Measurements from ENCODE around the gene SLIRP.
A peak's percentile ranks its signal among the peaks of the same experiment; 100 is the strongest.
"Not testable (repeated sequence)": the region's sequence is repeated elsewhere in the genome, so short reads cannot be mapped to it uniquely, and the experiment has no call there.

Gene SLIRP

DNA sequence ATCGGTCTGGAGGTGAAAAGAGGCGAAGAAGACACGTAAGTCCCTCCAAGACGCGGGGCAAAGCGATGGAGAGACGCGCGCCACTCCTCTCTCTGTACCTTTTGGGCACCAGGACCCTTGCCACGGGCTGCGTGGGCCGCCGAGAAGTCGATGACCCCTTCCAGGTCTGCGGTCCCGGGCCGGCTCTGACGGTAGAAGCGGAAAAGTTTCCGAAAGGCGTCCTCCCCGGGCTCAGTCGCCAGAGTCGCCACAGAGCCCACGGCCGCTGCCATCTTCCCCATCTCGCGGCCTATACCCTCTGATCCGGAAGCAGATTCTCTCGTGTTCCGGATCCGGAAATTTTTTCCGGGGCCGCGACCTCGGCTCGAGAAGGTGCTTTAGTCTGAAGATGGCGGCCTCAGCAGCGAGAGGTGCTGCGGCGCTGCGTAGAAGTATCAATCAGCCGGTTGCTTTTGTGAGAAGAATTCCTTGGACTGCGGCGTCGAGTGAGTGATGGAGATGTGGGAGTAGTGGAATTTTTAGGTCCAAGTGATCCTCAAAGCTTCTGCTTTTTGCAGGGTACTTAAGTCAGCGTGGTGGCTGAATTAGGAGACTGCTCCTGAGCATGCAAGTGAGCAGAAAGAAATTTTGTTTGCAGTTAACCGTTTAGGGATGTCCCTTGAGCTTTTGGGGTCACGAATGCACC, at the start of gene SLIRP, which contains the start of gene ALKBH1:
TSS of gene SLIRP (plus strand) at position 380 of the 685 bp plus-strand sequence. CDS start at position 389, 9 bp downstream.
TSS of gene ALKBH1 (minus strand) at position 300 of the 685 bp plus-strand sequence. CDS start at position 281, 19 bp downstream.
- peak; percentile 90 for DNase-seq (ENCODE audit: low read depth, low spot score)

DNA sequence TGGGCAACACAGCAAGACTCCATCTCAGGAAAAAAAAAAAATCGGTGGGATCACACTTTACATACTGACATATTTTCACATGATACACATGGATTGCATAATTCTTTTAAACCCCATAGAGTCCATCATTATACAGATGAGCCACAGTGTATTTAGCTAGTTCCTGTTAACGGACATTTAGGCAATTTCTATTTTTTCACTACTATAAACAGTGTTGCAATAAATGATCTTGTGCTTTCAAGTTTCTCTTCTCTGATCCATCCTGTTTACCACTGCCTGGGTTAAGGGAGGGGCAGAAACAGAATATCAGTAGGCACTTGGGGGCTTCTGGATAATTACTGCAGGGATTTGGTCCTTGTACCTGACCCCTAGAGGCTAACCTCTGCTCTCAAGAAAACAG, 48.1 kb upstream of the SLIRP start:
- no peak for DNase-seq (ENCODE audit: low read depth, low spot score)

DNA sequence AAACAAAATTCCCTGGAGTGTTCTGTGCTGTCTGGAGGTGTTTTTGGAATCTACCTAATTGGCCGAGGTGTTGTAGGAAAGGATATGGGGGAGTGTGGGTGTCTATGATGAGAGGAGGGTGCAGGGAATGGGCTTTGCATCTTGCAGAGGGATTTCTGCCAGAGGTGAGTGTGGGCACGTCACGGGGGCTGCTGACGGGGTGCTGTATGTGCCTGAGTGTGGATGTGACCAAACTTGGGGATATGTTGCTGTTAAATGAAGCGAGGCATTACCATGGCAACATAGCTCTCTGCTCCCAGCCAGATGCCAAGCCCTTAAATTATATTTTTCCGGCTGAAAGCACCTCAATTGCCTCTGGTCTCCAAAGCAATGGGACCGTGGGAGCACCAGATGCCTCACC, 47.1 kb upstream of the SLIRP start:
- DNase-seq (ENCODE audit: low read depth, low spot score), result peak; percentile 68

GRCh38 chr14:77661562-77661961, 46.3 kb upstream of the SLIRP start:
- DNase-seq (ENCODE audit: low read depth, low spot score), result not testable (repeated sequence)

GRCh38 chr14:77663293-77663692, 44.6 kb upstream of the SLIRP start:
- DNase-seq (ENCODE audit: low read depth, low spot score), result peak; percentile 24

DNA sequence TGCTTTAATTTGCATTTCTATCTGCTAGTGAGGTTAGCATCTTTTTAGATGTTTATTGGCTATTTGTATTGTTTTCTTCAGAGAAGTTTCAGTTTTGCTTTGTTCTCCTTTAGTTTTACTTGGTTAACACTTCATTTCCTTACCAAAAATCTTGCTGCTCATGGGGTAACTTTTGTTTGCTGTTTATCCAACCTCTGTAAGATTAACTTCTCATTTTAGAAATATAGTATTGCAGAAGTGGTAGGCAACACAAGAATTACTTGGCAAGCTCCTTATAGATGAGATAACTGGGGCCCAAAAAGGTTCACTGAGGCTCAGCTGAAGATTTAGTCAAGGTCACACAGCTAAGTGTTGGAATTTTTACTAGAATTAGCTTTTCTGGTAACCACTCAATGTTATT, 40.6 kb upstream of the SLIRP start:
- DNase-seq (ENCODE audit: low read depth, low spot score), result no peak

- DNase-seq (ENCODE audit: low read depth, low spot score), result no peak
Observed at GRCh38 chr14:77673193-77673592, 34.7 kb upstream of the SLIRP start.

- DNase-seq (ENCODE audit: low read depth, low spot score), result no peak
Observed at GRCh38 chr14:77674931-77675330, 33.0 kb upstream of the SLIRP start.

DNA sequence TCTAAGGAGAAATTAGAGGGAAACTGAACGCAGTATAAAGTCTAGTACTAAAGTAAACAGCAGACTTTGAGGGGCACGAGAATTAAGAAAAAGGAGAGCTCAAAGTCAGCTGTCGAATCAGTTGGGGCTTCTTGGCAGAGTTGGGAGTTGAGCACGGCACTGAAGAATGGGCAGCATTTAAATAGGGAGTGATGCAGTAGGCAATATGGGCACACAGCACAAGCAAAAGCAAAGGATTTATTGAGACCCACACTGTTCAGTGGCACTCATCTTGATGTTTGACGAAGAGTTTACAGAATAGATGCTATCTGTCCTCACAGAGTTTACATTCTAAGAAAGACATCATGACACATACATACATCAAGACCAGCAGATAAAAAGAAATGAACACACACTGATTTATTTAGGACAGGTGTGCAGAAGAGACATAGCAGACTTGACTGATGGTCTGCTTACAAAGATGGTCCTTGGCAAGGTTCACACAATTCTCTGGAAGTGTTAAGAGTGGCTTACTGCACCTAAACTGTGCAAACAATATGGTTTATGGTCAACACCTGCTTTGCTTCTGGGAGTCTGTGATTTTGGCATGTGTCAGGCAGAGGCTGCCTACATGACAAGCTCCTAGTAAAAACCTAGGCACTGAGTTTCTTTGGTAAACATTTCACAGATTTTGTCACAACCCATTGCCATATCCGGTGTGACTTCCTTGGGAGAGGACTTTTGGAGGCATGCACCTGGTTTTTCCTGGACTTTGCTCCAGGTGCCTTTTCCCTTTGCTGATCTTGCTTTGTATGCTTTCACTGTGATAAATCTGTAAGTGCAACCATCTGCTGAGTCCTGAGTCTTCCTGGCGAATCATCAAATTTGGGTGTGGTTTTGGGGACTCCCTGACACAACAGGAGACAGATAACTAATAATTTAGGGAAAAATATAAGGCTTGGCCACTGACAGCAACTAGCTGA, 26.4 kb upstream of the SLIRP start:
- DNase-seq (ENCODE audit: low read depth, low spot score), result peak; percentile 14

GRCh38 chr14:77682158-77682553, 25.7 kb upstream of the SLIRP start:
- DNase-seq (ENCODE audit: low read depth, low spot score), result peak; percentile 31

GRCh38 chr14:77691259-77691658, 16.6 kb upstream of the SLIRP start:
- peak; percentile 26 for DNase-seq (ENCODE audit: low read depth, low spot score)

- peak; percentile 50 for DNase-seq (ENCODE audit: low read depth, low spot score)
Observed at GRCh38 chr14:77707355-77707723, 564 bp upstream of the SLIRP start.

GRCh38 chr14:77708749-77709148, 846 bp downstream of the SLIRP start:
- DNase-seq (ENCODE audit: low read depth, low spot score), result no peak

GRCh38 chr14:77709412-77709811, 1.5 kb downstream of the SLIRP start:
- no peak for DNase-seq (ENCODE audit: low read depth, low spot score)

GRCh38 chr14:77710364-77710763, 2.5 kb downstream of the SLIRP start:
- no peak for DNase-seq (ENCODE audit: low read depth, low spot score)

DNA sequence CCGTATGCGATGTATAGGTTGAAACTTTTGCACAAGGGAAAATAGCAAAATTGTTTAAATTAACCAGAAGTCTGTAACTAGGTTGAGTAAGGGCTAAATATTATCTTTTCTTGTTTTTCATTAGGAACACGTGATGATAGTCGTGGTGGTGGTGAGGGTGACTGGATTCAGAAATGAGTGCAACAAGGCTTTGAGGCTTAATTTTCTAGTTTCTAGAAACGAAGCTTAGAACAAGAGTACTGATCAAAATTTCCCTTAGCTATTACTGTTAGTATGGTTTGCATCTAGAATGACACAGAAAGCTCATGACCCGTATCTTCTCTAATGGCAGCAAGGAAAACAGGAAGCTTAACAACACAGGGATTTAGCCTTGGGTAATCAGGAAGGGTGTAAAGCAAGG, 7.0 kb downstream of the SLIRP start:
- no peak for DNase-seq (ENCODE audit: low read depth, low spot score)

DNA sequence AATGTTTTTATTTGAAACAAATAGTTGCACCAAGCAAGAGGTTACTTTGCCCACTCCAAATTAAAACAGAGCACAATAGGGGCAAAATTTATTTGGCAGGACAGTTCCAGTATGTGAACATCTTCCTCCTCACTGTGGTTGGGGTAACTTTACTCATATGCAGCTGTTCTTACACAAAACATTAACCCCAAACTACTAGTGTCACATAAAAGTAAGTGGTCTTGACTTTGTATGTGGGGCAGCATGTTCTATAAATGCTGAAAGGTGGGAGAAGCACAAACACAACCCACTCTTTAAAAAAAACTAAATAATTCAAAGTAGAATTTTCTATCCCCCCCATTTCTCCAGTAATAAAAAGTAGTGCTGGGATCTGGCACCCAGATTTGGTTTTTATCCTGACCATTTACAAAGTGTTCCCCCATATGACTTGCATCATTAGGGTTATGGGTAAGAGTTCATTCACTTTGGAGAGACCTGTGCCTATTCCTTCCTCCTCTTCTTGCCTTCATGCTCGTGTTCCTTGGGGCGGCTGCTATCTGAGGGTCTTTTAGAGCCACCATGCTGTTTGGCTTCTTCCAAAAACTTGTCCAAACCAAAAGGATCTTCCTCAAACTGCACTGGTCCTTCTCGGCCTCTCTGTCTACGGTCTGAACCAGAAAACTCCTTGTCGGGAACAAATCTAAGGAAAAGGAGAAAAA, 9.9 kb downstream of the SLIRP start:
- no peak for DNase-seq (ENCODE audit: low read depth, low spot score)

DNA sequence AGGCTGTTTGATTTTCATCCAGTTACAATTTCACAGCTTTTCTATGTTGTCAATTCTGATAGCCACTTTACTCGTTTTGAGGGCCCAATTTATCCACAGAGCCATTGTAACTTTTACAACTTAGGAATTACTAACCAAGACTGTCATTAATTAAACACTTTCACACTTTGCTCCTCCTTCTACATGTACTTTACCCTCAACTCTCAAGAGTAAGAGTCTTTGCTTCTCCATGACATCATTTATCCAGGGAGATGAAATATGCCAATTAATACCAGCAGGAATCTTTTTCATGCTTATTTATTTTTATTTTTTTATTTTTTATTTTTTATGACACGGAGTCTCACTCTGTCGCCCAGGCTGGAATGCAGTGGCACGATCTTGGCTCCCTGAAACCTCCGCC, 13.5 kb downstream of the SLIRP start:
- DNase-seq (ENCODE audit: low read depth, low spot score), result no peak

GRCh38 chr14:77722301-77722700, 14.4 kb downstream of the SLIRP start:
- no peak for DNase-seq (ENCODE audit: low read depth, low spot score)

GRCh38 chr14:77730976-77731497, 23.1 kb downstream of the SLIRP start:
- no peak for DNase-seq (ENCODE audit: low read depth, low spot score)

- DNase-seq (ENCODE audit: low read depth, low spot score), result peak; percentile 69
Observed at GRCh38 chr14:77738559-77739250, 30.8 kb downstream of the SLIRP start.

Data from astrocyte of the hippocampus (primary cell).